ENCODE results near the gene DHRS9. TPM values are rescaled to one million over a fixed set of nuclear protein-coding genes. Genes with fewer than 3 reads are reported as not detected.

The DHRS9 gene
- total and polyA plus RNA-seq, 9 of the 15 experiments (the other 6 are each of a cell fraction or from before 2014, with no cell fraction given) = 0.27 to 1.7 (median 0.69) TPM

DNA sequence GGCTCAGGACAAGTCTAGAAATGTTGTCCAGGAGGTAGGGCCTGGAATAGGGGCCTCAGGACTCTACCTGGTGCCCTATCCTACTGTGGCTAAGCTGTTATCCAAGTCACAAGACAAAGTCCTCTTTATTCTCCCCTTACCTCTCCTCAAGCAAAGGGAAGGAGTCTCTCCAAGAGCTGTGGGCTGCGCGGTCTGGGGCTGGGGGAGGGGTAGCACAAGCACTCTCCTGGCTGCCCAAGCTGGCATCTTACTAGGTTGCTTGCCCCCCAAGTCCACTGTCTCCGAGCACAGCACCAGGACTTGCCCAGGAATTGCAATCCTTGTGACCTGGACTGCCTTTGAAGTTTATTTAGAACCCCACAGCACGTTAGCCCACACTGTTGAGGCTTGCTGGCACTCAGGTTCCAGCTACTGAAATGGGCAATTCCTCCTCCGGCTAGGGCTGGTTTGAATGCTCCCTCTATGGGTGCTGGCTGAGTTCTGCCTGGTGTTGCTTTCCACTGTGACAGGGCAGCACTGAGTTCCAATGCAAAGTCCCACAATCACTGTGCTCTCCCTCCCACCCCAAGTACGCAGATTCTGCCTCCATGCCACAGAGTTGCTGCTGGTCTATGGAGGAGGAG lies 18.5 kb downstream of the DHRS9 start:
- no peak for FAIRE-seq
- POLR2A ChIA-PET = interaction anchor here (0.8 to 1.0 kb wide), 2 partner anchors 9 kb away, joined by 3 read pairs; no protein-coding TSS in a partner anchor

More for the DNA sequence above, 18.5 kb downstream of the DHRS9 start:
- BruUV-seq (replicated peaks) = no TSS peak
- ATAC-seq = 0 out of 3 replicates have a peak, but pooled peaks have one; percentile 42
- H3K9me3 ChIP-seq (replicated peaks; ENCODE audit: control insufficient read depth, insufficient read depth, low read depth, low read length) = no peaks in the 10 kb centered on the region
- no peak overlapping the region for H3K4me2 ChIP-seq (ENCODE audit: insufficient read depth, low read length)
- H3K4me1 ChIP-seq (replicated peaks in 1 of 2; ENCODE audit: control insufficient read depth in 2 of 2, insufficient read depth in 2 of 2, low read length in 2 of 2) = no peaks in the 10 kb centered on the region; a peak in 1 of 5 replicates
- no peak overlapping the region for H3K27ac ChIP-seq (ENCODE audit: extremely low read depth, low read depth, low read length)
- CTCF ChIA-PET (ENCODE audit: low intra/inter-chr PET ratio) = no interaction called here
- no peaks in the 10 kb centered on the region for H3K9me1 ChIP-seq (ENCODE audit: control insufficient read depth, insufficient read depth, low read length)
- H3K4me3 ChIP-seq = no peak overlapping the region
- no peak overlapping the region for H3K9ac ChIP-seq (ENCODE audit: insufficient read depth in 1 of 2, low read depth in 2 of 2, low read length in 2 of 2)
- H3K36me3 ChIP-seq (ENCODE audit: control insufficient read depth, insufficient read depth, low read length) = no peaks in the 10 kb centered on the region
- 45% methylated on average over 6 of the region's 6 CpGs for WGBS (ENCODE audit: insufficient coverage, low coverage, missing lambda C conversion rate)
- H3K27me3 ChIP-seq (ENCODE audit: control insufficient read depth in 2 of 2, insufficient read depth in 2 of 2, low read length in 2 of 2) = no peaks in the 10 kb centered on the region
- no peaks in the 10 kb centered on the region for H3K79me2 ChIP-seq (ENCODE audit: control insufficient read depth, insufficient read depth, low read length)
- H2AFZ ChIP-seq (ENCODE audit: low read depth, low read length) = no peak overlapping the region
- intact Hi-C loops (cut with micrococcal nuclease) (no loop called here), in situ Hi-C loops (cut with MboI) (no loop called here)
- TF ChIP-seq, protein P1, sequence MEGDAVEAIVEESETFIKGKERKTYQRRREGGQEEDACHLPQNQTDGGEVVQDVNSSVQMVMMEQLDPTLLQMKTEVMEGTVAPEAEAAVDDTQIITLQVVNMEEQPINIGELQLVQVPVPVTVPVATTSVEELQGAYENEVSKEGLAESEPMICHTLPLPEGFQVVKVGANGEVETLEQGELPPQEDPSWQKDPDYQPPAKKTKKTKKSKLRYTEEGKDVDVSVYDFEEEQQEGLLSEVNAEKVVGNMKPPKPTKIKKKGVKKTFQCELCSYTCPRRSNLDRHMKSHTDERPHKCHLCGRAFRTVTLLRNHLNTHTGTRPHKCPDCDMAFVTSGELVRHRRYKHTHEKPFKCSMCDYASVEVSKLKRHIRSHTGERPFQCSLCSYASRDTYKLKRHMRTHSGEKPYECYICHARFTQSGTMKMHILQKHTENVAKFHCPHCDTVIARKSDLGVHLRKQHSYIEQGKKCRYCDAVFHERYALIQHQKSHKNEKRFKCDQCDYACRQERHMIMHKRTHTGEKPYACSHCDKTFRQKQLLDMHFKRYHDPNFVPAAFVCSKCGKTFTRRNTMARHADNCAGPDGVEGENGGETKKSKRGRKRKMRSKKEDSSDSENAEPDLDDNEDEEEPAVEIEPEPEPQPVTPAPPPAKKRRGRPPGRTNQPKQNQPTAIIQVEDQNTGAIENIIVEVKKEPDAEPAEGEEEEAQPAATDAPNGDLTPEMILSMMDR (IDR thresholded peaks at IDR 0.05 in 2 of 3, conservative IDR thresholded peaks at IDR 0.05 in 1 of 3; ENCODE audit: insufficient read depth in 2 of 3, low read depth in 1 of 3, low read length in 3 of 3) = peak in 1 of 3 experiments; percentile 15; a peak in 1 of 6 replicates
- TF ChIP-seq ZNF431 (CRISPR knock-in tag; IDR thresholded peaks at IDR 0.05) = no peak
- H4K20me1 ChIP-seq (replicated peaks; ENCODE audit: control insufficient read depth, insufficient read depth, low read length) = no peaks in the 10 kb centered on the region
- no peak for DNase-seq (ENCODE audit: extremely low read depth in 1 of 4, low spot score in 3 of 4)
